Fibroblast of skin of right biceps (primary cell): ENCODE data around the gene COL9A3.
"Not testable (repeated sequence)": the region's sequence is repeated elsewhere in the genome, so short reads cannot be mapped to it uniquely, and the experiment has no call there.

Experiments used
- DNase-seq: peaks from one replicate; pipeline ENCODE4 v3.0.0-alpha.2; 2013

The COL9A3 gene

GRCh38 chr20:62838128-62838891 is 21.5 kb downstream of the COL9A3 start:
- no peak for DNase-seq

DNA sequence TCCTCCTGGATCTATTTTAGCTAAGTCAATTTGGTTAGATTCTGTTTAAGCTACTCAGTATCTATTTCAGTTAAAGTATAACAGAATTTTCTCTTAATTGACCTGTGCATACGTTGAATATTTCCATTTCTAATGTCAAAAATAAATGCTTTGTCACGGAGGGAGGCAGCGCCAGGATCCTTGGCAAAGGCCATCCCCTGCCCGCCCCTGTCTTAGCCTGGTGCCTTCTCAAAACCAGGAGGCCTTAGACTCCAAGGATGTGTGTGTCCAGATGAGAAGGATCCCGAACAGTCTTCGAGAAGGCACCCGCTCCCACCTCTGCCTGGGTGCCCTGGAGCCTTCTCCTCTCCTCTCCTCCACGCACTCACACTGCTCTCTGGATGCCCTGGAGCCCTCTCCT is 22.4 kb downstream of the COL9A3 start:
- no peak for DNase-seq

DNA sequence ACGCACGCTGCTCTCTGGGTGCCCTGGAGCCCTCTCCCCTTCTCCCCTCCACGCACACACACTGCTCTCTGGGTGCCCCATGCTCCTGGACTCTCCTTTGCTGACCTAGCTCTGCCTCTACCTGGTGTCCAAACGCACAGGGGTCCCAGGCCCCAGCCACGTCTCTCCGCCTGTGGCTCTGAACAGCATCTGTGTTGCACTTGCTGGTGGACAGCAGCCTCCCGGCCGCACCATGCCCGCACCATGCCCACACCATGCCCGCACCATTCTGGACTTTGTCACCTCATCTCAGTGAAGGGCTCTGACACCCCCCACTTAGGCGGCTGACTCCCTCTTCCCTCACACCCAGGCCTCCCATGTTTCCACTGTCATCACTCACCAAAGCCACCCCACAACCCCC is 23.0 kb downstream of the COL9A3 start:
- DNase-seq: no peak

DNA sequence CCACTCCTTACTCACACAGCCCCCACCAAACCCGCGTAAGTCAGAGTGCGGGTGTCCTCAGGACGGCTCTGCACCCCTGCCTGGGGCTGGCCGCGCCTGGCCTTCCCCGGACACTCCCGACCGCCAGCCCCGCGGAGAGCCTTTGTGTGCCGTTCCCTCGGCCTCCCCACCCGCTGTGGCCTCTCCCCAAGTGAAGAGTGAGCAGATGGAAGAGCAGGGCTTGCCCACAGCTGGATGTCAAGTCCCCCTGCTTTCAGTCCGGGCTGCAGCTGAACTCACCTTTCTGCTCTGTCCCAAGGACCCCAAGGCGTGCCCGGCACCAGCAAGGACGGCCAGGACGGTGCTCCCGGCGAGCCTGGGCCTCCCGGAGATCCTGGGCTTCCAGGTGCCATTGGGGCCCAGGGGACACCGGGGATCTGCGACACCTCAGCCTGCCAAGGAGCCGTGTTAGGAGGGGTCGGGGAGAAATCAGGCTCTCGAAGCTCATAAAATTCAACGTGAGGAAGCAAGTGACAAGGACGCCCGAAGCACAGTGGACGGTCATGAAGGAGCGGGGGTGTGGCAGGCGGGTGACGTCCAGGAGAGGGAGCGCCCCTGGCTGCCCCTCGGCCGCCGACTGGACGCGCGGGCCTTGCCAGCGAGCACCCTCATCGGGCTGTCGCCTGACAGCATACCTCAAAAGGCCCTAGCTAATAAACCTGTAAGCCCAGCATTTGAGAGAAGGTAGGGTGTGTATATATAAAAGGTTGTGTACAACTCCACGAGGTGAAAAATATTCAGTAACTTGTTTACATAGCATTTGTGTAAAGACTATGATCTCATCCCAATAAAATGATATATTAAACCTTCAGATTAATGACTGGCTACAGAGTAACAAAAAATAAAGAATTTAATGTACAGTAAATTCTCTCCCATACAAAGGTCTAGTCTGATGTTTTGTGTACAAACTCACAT is 23.7 kb downstream of the COL9A3 start:
- DNase-seq: no peak

- no peak for DNase-seq
Measured at GRCh38 chr20:62841705-62842212, 24.9 kb downstream of the COL9A3 start.

- DNase-seq: no peak
Measured at GRCh38 chr20:62843656-62844055, 26.8 kb downstream of the COL9A3 start.

DNA sequence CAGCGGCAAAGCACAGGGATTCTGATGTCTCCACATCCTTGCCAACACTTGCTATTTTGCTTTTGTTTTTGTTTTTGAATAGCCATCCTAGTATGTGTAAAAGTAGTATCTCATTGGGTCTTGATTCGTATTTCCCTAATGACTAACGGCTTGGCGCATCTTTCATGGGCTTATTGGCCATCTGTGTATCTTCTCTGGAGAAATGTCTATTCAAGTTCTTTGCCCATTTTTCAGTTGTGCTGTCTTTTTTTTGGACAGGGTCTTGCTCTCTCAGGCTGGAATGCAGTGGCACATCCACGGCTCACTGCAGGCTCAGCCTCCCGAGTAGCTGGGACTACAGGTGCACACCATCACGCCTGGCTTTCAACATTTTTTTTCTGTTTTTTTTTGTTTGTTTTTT is 27.3 kb downstream of the COL9A3 start:
- no peak for DNase-seq

- DNase-seq: peak; percentile 75
Measured at GRCh38 chr20:62845416-62846160, 28.7 kb downstream of the COL9A3 start.

- no peak for DNase-seq
Measured at GRCh38 chr20:62846166-62846890, 29.5 kb downstream of the COL9A3 start.

- DNase-seq: not testable (repeated sequence)
Measured at GRCh38 chr20:62848917-62849316, 32.1 kb downstream of the COL9A3 start.

GRCh38 chr20:62849431-62849830 is 32.6 kb downstream of the COL9A3 start:
- no peak for DNase-seq

- no peak for DNase-seq
Measured at GRCh38 chr20:62850333-62850974, 33.6 kb downstream of the COL9A3 start.

DNA sequence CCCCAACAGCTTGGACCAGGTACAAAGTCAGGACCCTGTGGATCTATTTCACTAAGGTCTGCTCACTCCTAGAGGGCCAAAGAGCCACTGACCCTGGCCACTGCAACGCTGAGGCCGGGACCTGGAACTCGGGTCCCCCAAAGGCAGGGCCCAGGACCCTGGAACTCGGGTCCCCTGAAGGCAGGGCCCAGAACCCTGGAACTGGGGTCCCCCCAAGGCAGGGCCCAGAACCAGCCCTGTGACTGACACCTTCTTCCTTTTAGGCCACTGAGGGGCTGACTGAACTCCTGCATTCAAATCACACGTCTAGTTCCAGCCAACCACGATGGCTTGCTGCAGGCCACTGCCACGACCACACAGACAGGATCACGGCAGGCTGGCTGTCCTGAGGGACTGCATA is 35.3 kb downstream of the COL9A3 start:
- DNase-seq: no peak

GRCh38 chr20:62852841-62853240 is 36.0 kb downstream of the COL9A3 start:
- no peak for DNase-seq

DNA sequence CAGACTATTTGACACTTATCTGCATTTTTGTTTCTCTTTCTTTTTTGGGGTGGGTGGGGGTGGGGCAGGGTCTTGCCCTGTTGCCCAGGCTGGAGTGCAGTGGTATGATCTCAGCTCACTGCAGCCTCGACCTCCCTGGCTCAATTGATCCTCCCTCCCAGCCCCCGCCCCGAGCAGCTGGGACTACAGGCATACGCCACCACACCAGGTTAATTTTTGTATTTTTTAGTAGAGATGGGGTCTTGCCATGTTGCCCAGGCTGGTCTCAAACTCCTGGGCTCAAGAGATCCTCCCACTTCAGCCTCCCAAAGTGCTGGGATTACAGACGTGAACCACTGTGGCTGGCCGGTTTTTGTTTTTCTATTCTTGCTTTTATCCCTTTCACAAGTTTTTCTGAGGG is 36.5 kb downstream of the COL9A3 start:
- DNase-seq: not testable (repeated sequence)

DNA sequence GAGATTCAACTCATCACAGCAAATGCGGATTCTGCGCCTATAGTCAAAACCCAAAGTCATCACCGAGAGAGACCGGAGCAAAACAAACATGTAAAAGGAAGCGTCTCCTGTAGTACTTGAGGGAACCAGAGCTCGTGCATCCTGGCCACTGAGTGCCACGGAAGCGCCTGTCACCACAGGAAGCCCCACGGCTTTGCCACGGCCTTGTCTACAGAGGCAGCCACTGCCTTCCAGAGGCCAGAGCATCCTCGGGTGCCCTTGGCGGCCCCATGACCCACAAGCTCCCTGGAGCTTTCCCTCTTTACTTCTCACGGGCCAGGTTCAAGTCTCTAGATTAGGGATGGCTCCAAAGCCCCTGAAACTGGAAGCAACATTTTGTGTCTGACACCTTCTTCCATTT is 37.3 kb downstream of the COL9A3 start:
- no peak for DNase-seq

DNA sequence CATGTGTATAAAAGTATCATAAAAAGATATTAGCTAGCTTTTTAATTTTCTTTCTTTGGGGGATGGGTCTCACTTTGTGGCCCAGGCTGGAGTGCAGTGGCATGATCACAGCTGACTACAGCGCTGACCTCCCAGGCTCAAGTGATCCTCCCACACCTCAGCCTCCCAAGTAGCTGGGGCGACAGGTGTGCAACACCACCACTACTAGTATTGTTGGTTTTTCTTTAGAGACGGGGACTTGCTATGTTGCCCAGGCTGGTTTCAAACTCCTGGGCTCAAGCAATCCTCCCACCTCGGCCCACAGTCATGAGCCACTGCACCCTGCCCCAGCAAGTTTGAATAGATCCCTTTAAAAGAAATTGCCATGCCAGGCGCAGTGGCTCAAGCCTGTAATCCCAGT is 38.3 kb downstream of the COL9A3 start:
- no peak for DNase-seq

DNA sequence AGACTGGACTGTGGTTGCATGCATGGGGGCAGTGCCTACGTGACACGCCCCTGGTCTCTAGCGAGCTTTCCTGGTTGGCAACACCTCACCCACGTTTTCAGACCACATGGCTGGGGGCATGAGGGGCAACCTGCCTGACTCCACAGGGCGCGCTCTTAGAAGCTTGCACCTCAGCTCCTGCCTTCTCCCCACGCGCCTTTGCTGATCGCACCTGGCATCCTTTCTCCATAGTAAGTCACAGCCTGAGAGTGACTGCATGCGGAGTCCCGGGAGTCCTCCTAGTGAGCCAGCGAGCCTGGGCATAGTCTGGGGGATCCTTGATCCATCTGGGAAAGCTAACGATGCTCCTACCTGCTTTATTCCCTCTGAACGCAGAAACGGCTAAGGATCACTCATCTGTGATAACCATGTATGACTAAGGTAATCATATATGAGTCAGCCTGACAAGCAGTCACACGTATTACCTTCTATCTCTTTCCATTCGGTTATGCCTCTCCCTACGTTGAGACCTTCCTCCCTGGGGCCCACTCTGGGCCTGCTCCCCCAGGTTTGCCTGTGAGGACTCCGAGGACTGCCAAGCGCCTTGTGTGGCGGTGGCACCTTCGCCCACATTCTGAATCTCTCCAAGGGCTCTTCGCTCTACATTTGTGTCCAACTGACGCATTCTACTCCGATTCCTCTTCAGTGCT is 40.2 kb downstream of the COL9A3 start:
- DNase-seq: no peak

GRCh38 chr20:62858058-62858830 is 41.4 kb downstream of the COL9A3 start:
- no peak for DNase-seq

- DNase-seq: no peak
Measured at GRCh38 chr20:62859721-62860120, 42.9 kb downstream of the COL9A3 start.
